NCI-H128 (cell line): ENCODE data around the gene GLMP.
"Not testable (repeated sequence)": the region's sequence is repeated elsewhere in the genome, so short reads cannot be mapped to it uniquely, and the experiment has no call there.

ENCODE experiments used
- DNase-seq: peaks from one replicate; lab custom pipeline; 2025; ENCODE audit not compliant: unreplicated experiment; lab: John Stamatoyannopoulos, UW

Gene GLMP

GRCh38 chr1:156295391-156295947 lies at the start of gene GLMP:
GLMP (minus strand) TSS chr1:156295679; CDS start chr1:156295645, 34 bp downstream.
- DNase-seq = no peak

DNA sequence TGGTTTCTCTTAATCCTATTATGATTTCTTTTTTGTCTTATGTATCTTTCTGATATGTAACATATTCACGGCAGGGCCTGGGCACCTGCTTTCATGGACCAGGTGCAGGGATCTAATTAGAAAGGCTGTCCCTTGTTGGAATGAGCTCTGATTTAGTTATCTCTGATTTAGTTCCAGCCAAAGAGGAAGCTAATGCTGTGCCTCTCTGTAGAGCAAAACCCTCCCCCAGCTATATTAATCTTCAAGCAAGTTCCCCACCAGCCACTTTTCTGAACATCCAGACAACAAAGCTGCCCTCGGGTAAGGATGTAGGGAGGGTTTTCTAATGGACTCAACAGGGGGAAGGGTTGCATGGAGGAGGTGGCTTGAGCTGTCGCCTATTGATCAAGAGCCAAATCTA lies 48.9 kb upstream of the GLMP start:
- DNase-seq = no peak

GRCh38 chr1:156342166-156342955 lies 46.9 kb upstream of the GLMP start:
- DNase-seq = no peak

- peak; percentile 100 for DNase-seq
These were observed 42.9 kb upstream of the GLMP start, which contains the start of the genes CCT3 and TSACC for GRCh38 chr1:156338180-156338976. CCT3 (minus strand) TSS chr1:156338292; CDS start chr1:156338184, 108 bp downstream. TSACC (plus strand) TSS chr1:156338526; CDS start chr1:156339758, 1,232 bp downstream.

DNA sequence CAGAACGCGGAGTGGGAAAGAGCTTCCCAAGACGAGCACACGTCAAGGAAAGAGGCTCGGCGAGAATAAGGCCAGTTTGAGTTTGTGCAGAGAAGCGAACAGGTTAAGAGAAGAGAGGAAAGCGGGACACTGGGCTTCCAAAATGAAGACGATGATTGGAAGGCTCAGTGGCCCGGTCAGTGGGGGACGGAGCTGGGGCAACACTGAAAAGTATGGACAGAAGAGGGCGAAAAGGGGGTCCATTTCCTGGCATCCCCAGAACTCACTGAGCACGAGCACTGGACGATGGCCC lies 42.4 kb upstream of the GLMP start:
- DNase-seq = no peak

DNA sequence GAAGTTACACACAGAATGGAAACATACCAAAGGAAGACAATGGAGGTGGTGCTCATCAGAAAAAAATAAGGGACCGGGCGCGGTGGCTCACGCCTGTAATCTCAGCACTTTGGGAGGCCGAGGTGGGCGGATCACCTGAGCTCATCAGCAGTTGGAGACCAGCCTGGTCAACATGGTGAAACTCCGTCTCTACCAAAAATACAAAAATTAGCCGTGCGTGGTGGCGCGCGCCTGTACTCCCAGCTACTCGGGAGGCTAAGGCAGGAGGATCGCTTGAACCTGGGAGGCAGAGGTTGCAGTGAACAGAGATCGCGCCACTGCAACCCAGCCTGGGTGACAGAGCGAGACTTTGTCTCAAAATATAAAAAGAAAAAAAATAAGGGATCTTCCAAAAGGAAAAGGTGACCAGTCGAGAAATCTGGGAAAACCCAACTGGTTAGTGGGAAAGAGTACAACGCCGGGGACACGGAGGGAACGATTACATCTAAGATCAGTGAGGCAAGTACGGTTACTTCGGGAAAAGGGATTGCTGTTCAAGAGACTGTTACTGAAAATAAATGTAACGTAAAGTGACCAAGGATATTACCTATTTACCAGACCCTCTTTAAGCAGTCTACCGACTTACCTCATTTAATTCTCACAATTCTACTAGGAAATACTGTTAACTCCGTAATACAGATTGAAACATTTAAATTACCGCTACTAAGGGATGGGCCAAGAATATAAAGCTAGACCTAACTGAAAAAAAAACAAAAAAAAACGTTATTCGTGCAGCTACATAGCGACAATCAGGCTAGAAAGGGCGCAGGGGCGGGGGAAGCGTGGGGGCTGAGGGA lies 41.8 kb upstream of the GLMP start:
- DNase-seq = no peak

- no peak for DNase-seq
These were observed 40.8 kb upstream of the GLMP start for GRCh38 chr1:156336242-156336641.

GRCh38 chr1:156323179-156323578 lies 27.7 kb upstream of the GLMP start:
- DNase-seq = not testable (repeated sequence)

DNA sequence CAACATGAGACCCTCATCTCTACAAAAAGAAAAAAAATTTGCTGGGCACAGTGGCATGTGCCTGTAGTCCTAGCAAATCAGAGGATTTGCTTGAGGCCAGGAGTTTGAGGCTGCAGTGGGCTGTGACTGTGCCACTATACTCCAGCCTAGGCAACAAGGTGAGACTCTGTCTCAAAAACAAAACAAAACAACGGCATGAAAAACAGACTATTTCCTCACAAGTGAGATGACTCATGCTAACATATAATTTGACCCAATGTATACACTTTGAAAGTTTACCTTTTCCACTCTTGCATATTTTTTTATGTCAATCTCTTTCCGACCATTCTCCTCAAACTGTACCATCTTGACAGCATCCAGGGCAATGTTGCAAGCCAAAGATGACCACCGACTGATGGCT lies 25.1 kb upstream of the GLMP start:
- no peak for DNase-seq

- DNase-seq = no peak
These were observed 24.2 kb upstream of the GLMP start for GRCh38 chr1:156319664-156320063.

DNA sequence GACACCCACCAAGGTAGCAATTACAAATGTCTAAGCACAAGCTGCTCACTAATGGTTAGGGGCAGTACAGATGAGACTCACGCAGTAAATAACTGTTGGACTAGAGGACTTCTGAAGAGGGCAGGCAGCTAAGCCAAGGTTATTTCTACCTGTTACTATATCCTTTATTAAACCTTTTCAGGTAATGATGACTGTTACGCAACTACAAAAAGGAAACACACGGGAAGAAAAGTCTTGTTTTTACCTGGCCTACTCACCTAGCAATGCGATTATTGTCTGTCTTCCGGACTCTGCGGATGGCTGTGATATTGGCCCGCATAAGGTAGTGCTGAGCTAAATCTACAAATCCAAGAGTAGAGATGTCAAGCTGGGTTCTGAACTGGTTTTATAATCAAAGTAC lies 21.4 kb upstream of the GLMP start:
- DNase-seq = no peak

DNA sequence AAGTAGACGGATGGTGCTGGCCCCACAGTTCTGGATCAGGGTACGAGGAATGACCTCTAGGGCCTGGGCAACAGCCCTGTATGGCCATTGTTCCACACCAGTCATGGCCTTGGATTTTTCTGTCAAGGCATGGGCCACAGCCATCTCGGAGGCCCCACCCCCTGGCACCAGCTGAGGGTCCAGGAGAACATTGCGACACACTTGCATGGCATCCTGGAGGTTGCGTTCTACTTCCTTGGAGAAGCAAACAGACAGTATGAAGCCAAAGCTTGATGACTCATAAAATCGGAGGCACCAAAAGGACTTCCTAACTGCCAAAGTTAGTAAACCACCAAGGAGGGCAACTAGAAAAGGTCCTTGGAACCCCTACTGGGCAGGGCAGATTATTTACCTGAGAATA lies 15.5 kb upstream of the GLMP start:
- no peak for DNase-seq

- DNase-seq = no peak
These were observed 12.6 kb upstream of the GLMP start for GRCh38 chr1:156308078-156308477.

GRCh38 chr1:156305215-156305614 lies 9.7 kb upstream of the GLMP start:
- no peak for DNase-seq

GRCh38 chr1:156303241-156303640 lies 7.8 kb upstream of the GLMP start:
- no peak for DNase-seq

- DNase-seq = no peak
These were observed 3.4 kb upstream of the GLMP start, which contains the start of gene VHLL for GRCh38 chr1:156298852-156299357. VHLL (minus strand) TSS chr1:156299307; CDS start chr1:156299189, 118 bp downstream.

DNA sequence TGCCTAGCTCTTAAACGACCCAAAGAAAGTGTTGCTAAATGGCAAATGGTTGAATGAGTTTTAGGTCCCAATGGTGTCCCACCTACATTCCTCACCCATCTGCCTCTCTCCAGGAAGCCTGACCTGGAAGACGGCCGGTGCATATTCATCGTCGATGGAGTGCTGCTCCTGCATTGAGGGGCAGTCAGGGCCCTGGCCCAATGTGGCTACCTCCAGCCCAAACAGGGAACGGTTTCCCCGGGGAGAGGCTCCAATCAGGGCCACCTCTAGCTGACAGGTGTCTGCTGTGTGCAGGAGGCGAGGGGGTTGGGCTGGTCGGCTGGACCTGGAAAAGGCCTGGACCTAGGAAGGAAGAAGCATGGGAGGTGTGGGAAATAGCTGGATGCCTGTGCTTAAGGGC lies 1.6 kb downstream of the GLMP start:
- DNase-seq = no peak

DNA sequence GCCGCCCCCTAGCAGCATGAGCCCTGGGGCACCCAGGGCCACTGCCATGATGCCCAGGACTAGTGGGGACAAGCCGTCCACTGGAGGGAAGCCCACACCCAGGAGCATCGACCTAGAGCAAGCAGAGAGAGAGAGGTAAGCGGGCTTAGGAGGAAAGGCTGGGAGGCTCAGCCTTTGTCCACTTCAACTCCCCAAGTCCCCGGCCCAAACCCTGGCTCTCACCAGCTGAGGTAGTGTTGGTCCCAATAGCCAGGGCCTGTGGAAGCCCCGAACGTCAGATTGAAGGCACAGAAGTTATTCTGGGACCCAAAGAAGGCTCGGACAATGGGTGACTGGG lies 2.4 kb downstream of the GLMP start:
- DNase-seq = no peak

GRCh38 chr1:156291226-156292061 lies 4.0 kb downstream of the GLMP start:
- no peak for DNase-seq

DNA sequence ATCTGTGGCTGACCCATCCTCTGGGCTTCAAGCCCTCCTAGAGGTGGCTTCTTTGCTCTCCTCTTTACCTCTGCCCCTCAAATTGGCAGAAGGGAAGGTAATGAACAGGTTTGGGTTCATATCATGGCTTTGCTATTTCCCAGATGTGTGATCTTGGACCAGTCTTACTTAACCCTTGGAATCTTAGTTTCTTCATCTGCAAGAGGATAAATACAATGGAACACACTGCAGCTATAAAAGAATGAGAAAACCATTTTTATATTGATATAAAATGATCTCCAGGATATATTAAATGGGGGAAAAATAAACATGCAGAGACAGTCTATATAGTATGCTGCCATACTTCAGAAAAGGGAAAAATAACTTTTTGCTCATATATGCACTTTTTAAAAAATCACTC lies 5.6 kb downstream of the GLMP start:
- DNase-seq = no peak
